ENCODE data around the gene ZNF813. TPM values are rescaled to one million over a fixed set of nuclear protein-coding genes. Genes with fewer than 3 reads are reported as not detected.

Gene ZNF813
- total RNA-seq, result 1 to 10 TPM; 3.0 to 4.1 (median 3.5) TPM

DNA sequence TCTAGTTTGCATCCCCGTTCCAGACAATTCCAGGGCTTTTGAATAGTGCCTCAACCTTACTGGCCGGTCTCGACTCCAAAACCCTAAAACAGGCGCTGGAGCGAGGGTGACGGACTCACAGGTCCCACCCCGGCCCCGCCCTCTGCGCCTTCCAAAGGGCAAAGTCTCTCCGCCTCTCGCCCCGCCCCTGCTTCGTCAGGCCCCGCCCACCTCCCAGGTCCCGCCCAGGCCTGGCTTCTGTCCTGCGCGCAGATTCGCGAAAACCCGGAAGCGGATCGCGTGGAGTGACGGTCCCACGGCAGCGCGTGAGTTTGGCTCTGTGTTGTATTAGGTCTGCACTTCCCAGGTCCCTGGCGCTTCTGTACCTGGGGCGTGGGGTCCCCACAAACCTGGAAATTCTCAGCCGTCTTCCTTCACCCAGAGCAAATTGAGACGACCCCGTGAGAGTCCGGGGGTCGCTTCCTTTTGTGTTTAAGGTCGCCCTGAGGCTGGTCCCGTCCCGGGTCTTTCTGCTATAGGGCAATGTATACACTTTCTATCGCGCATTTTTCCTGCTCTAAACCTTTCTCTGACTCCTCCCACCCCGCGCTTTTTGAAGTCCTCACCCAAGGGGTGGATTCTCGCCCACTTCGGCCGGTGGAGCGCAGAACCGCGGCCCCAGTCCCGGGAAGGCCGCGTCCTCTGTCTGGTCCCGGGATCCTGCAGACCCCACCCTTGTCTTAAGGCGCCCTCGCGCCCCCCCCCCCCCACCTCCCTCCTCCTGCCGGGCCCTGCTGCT, at the start of gene ZNF813:
Gene ZNF813, plus strand, starts transcription at position 249 of the 778 bp plus-strand sequence. CDS start 16,090 bp downstream, outside the sequence.
- TF ChIP-seq, protein P1, sequence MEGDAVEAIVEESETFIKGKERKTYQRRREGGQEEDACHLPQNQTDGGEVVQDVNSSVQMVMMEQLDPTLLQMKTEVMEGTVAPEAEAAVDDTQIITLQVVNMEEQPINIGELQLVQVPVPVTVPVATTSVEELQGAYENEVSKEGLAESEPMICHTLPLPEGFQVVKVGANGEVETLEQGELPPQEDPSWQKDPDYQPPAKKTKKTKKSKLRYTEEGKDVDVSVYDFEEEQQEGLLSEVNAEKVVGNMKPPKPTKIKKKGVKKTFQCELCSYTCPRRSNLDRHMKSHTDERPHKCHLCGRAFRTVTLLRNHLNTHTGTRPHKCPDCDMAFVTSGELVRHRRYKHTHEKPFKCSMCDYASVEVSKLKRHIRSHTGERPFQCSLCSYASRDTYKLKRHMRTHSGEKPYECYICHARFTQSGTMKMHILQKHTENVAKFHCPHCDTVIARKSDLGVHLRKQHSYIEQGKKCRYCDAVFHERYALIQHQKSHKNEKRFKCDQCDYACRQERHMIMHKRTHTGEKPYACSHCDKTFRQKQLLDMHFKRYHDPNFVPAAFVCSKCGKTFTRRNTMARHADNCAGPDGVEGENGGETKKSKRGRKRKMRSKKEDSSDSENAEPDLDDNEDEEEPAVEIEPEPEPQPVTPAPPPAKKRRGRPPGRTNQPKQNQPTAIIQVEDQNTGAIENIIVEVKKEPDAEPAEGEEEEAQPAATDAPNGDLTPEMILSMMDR (IDR thresholded peaks at IDR 0.05; ENCODE audit: low read depth), result no peak

DNA sequence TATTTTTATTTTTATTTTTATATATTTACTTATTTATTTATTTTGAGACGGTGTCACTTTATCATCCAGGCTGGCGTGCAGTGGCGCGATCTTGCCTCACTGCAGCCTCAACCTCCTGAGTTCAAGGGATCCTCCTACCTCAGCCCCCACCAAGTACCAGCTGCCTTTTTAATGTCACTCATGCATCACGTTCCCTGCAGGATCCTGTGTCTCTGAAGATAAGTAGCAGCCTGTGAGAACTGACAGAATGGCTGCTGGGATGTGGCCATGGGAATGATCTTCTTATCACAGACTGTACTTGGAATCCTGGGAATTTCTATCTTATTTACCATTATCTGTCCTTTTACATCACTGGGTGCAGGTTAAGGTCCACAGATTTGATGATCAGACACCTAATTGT, 45.0 kb upstream of the ZNF813 start:
- TF ChIP-seq, protein P1 (IDR thresholded peaks at IDR 0.05; ENCODE audit: low read depth), result no peak

DNA sequence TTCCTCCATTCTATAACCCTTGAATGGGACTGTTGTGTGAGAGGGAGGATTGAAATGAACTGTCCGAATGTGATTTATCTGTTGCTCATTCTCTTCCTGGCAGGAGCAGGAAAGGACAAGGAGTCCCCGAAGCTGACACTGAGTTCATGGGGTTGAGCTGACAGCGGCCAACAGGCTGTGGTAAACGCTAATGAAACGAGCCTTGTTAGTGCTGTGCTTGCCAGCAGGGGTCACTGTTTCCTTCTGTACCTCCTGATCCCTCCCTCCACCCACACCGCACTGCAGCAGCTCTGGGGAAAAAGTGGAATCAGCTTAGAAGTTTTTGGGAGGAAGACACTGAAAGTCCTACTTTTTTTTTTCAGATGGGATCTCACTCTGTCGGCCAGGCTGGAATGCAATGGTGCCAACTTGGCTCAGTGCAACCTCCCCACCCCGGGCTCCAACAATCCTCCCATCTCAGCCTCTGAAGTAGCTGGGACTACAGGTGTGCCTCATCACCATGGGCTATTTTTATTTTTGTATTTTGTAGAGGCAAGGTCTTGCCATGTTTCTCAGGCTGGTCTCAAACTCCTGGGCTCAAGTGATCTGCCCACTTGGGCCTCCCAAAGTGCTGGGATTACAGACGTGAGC, 42.5 kb upstream of the ZNF813 start:
- TF ChIP-seq, protein P1 (IDR thresholded peaks at IDR 0.05; ENCODE audit: low read depth), result no peak

DNA sequence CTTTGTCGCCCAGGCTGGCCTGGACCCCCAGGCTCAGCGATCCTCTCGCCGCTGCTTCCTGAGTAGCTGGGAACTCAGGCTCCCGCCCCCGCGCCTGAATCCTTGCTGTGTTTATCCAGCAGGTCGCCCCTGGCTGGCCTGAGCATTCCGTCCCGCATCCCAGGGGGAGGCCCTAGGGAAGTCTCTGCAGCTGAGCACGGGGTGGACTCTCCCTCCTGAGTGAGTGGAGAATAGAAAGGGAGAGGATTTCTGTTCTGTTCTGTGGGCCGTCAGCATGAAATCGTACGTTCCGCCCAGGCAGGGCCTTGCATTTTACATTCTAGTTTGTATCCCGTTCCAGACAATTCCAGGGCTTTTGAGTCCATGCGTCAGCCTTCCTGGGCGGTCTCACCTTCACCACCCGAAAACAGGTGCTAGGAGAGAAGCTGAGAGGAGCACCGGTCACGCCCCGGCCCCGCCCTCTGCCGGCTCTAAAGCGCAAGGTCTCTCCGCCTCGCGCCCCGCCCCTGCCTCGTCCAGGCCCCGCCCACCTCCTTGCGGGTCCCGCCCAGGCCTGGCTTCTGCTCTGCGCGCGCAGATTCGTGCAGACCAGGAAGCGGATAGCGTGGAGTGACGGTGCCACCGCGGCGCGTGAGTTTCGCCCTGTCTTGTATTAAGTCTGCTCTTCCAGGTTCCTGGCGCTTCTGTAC, 36.0 kb upstream of the ZNF813 start, which contains the start of gene ZNF761:
Gene ZNF761, plus strand, starts transcription at position 586 of the 689 bp plus-strand sequence. CDS start 15,285 bp downstream, outside the sequence.
- TF ChIP-seq, protein P1 (IDR thresholded peaks at IDR 0.05; ENCODE audit: low read depth), result no peak

DNA sequence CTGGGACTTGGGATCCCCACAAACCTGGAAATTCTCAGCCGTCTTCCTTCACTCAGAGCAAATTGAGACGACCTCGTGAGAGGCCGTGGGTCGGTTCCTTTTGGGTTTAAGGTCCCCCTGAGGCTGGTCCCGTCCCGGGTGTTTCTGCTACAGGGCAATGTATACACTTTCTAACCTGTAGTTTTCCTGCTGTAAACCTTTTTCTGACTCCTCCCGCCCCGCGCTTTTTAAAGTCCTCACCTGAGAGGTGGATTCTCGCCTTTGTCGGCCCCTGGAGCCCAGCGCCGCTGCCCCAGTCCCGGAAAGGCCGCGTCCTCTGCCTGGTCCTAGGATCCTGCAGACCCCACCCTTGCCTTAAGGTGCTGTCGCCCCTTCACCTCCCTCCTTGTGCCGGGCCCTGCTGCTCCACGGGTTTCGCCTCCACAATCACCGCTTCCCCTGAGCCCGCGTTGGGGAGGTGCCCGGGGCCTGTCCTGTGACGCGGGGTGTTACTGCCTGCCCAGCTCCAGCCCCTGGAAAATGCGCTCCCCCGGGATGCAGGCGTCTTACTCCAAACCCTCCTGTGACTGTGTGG, 35.4 kb upstream of the ZNF813 start:
- TF ChIP-seq, protein P1 (IDR thresholded peaks at IDR 0.05; ENCODE audit: low read depth), result no peak

DNA sequence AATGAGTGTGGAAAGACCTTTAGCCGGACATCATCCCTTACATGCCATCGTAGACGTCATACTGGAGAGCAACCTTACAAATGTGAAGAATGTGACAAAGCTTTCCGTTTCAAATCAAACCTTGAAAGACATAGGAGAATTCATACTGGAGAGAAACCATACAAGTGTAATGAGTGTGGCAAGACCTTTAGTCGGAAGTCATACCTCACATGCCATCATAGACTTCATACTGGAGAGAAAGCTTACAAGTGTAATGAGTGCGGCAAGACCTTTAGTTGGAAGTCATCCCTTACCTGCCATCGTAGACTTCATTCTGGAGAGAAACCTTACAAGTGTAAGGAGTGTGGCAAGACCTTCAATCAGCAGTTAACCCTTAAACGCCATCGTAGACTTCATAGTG, 11.7 kb upstream of the ZNF813 start:
- TF ChIP-seq, protein P1 (IDR thresholded peaks at IDR 0.05; ENCODE audit: low read depth), result no peak
